HepG2 (cell line): ENCODE results near the gene SULT1B1. TPM values are rescaled to one million over a fixed set of nuclear protein-coding genes. Genes with fewer than 3 reads are reported as not detected.

Experiments
- ATM ChIP-seq: fragments of 450-650 bp; IDR thresholded peaks from 2 replicates; pipeline ENCODE4 v1.7.1; 2017; ENCODE audit warnings: mild to moderate bottlenecking, borderline replicate concordance
- BORCS8-MEF2B ChIP-seq: sonication (generic); formaldehyde crosslinking; IDR thresholded peaks from 2 replicates; pipeline ENCODE4 v1.8.0; 2022; ENCODE audit warnings: mild to moderate bottlenecking, missing genetic modification reagents
- CEBPB ChIP-seq: IDR thresholded peaks from 2 replicates; pipeline ENCODE4 v1.6.1; 2011; ENCODE audit warnings: low read depth, low read length, improper control_type of control experiment, borderline replicate concordance
- CHCHD3 ChIP-seq: sonication (generic); formaldehyde crosslinking; IDR thresholded peaks from 2 replicates; pipeline ENCODE4 v1.8.0; 2022; ENCODE audit warnings: mild to moderate bottlenecking, missing genetic modification reagents, moderate library complexity
- CREB1 ChIP-seq, 2 experiments: fragments of 450-650 bp in 1 of 2; IDR thresholded peaks; 2 replicates each; pipeline ENCODE4 v1.6.1; 2016 to 2017; ENCODE audit warnings: control low read depth in 1 of 2, mild to moderate bottlenecking in 1 of 2, missing compliant biosample characterization in 1 of 2, missing genetic modification characterization in 1 of 2
- DMTF1 ChIP-seq: sonication (generic); formaldehyde crosslinking; IDR thresholded peaks from 2 replicates; pipeline ENCODE4 v1.4.0; 2020; ENCODE audit warnings: mild to moderate bottlenecking, missing genetic modification reagents
- DZIP1 ChIP-seq: sonication (generic); formaldehyde crosslinking; IDR thresholded peaks from 2 replicates; pipeline ENCODE4 v1.5.0; 2020; ENCODE audit warnings: mild to moderate bottlenecking, missing genetic modification reagents
- EED ChIP-seq: sonication (generic); formaldehyde crosslinking; IDR thresholded peaks from 2 replicates; pipeline ENCODE4 v1.5.0; 2020; ENCODE audit warnings: mild to moderate bottlenecking, missing genetic modification reagents
- ISX ChIP-seq: sonication (generic); formaldehyde crosslinking; conservative IDR thresholded peaks from 2 replicates; pipeline ENCODE4 v1.5.0; 2020; ENCODE audit warnings: missing genetic modification reagents
- JUND ChIP-seq: sonication (generic); formaldehyde crosslinking; IDR thresholded peaks from 2 replicates; pipeline ENCODE4 v1.8.0; 2022; ENCODE audit warnings: mild to moderate bottlenecking, missing genetic modification reagents
- KLF11 ChIP-seq: IDR thresholded peaks from 2 replicates; pipeline ENCODE4 v1.6.1; 2016; ENCODE audit warnings: missing compliant biosample characterization
- KLF15 ChIP-seq: sonication (generic); formaldehyde crosslinking; IDR thresholded peaks from 2 replicates; pipeline ENCODE4 v1.8.1; 2023; ENCODE audit warnings: borderline replicate concordance, mild to moderate bottlenecking, inconsistent platforms, missing genetic modification reagents, mixed read lengths
- MZF1 ChIP-seq: sonication (generic); formaldehyde crosslinking; IDR thresholded peaks from 2 replicates; pipeline ENCODE4 v1.8.1; 2023; ENCODE audit warnings: mild to moderate bottlenecking, missing genetic modification reagents, borderline replicate concordance
- NBN ChIP-seq: fragments of 450-650 bp; conservative IDR thresholded peaks from 2 replicates; pipeline ENCODE4 v1.6.1; 2017
- SALL2 ChIP-seq: sonication (generic); formaldehyde crosslinking; IDR thresholded peaks from 2 replicates; pipeline ENCODE4 v1.8.1; 2023; ENCODE audit warnings: mild to moderate bottlenecking, missing genetic modification reagents, inconsistent platforms
- SMARCC2 ChIP-seq: fragments of 450-650 bp; IDR thresholded peaks from 2 replicates; pipeline ENCODE4 v1.6.1; 2017; ENCODE audit warnings: antibody characterized with exemption, mild to moderate bottlenecking
- SMARCE1 ChIP-seq: fragments of 450-650 bp; IDR thresholded peaks from 2 replicates; pipeline ENCODE4 v1.6.1; 2017; ENCODE audit warnings: borderline replicate concordance
- STAT5B ChIP-seq: sonication (generic); formaldehyde crosslinking; IDR thresholded peaks from 2 replicates; pipeline ENCODE4 v1.4.0; 2020; ENCODE audit warnings: missing genetic modification reagents
- TAF15 ChIP-seq: fragments of 200-400 bp; formaldehyde crosslinking; IDR thresholded peaks from one replicate; pipeline ENCODE4 v1.6.1; 2018; ENCODE audit warnings: mild to moderate bottlenecking, low read depth, low read length; ENCODE audit not compliant: poor library complexity, severe bottlenecking
- TCF12 ChIP-seq, 2 experiments: fragments of 450-650 bp in 1 of 2; sonication (generic) in 1 of 2; formaldehyde crosslinking in 1 of 2; IDR thresholded peaks; 2 replicates each; pipeline versions ENCODE4 v1.6.1 to v1.8.0; 2017 to 2022; ENCODE audit warnings: antibody characterized with exemption in 1 of 2, mild to moderate bottlenecking in 1 of 2, missing genetic modification reagents in 1 of 2, moderate library complexity in 1 of 2
- ZBTB34 ChIP-seq: sonication (generic); formaldehyde crosslinking; IDR thresholded peaks from 2 replicates; pipeline ENCODE4 v1.8.0; 2022; ENCODE audit warnings: mild to moderate bottlenecking, missing genetic modification reagents
- ZFP90 ChIP-seq: sonication (generic); formaldehyde crosslinking; IDR thresholded peaks from 2 replicates; pipeline ENCODE4 v1.8.0; 2022; ENCODE audit warnings: missing genetic modification reagents, mild to moderate bottlenecking, inconsistent platforms, borderline replicate concordance
- ZIK1 ChIP-seq: sonication (generic); formaldehyde crosslinking; IDR thresholded peaks from 2 replicates; pipeline ENCODE4 v1.5.0; 2020; ENCODE audit warnings: mild to moderate bottlenecking, low read depth, missing genetic modification reagents, borderline replicate concordance
- ZNF251 ChIP-seq: sonication (generic); formaldehyde crosslinking; IDR thresholded peaks from 2 replicates; pipeline ENCODE4 v1.9.0; 2021; ENCODE audit warnings: mild to moderate bottlenecking, missing genetic modification reagents
- ZNF446 ChIP-seq: sonication (generic); formaldehyde crosslinking; IDR thresholded peaks from 2 replicates; pipeline ENCODE4 v1.5.0; 2020; ENCODE audit warnings: mild to moderate bottlenecking, missing genetic modification reagents
- ZNF615 ChIP-seq: sonication (generic); formaldehyde crosslinking; IDR thresholded peaks from 2 replicates; pipeline ENCODE4 v1.5.0; 2020; ENCODE audit warnings: mild to moderate bottlenecking, missing genetic modification reagents, borderline replicate concordance
- ZNF768 ChIP-seq: sonication (generic); formaldehyde crosslinking; IDR thresholded peaks from 2 replicates; pipeline ENCODE4 v1.4.0; 2020; ENCODE audit warnings: missing genetic modification reagents
- polyA plus RNA-seq, 8 experiments: library from polyadenylated mRNA; depleted of rRNA in 3 of 8; stranded (reverse) in 7 of 8; unstranded in 1 of 8; fragments of >200 nt; fragmentation: Illumina TruSeq in 4 of 8; extraction: Trizol in 4 of 8; gene quantifications; 2 replicates each; pipeline versions ENCODE4 v1.2.1 to v1.2.3, GENCODE V29; 2011 to 2016; ENCODE audit warnings: low read depth in 4 of 8, missing spikeins in 1 of 8, mixed read lengths in 1 of 8; ENCODE audit not compliant: insufficient read depth in 1 of 8
- total RNA-seq, 5 experiments: library from RNA; depleted of rRNA; stranded (reverse); fragments of >200 nt; fragmentation: Illumina TruSeq; extraction: Trizol; gene quantifications; 2 replicates each; pipeline ENCODE4 v1.2.3, GENCODE V29; 2016; ENCODE audit warnings: low read depth in 1 of 5

The SULT1B1 gene
- total and polyA plus RNA-seq, 2 of the 13 experiments (the other 11 are each of a cell fraction or from before 2014, with no cell fraction given): 0.20 to 0.25 TPM

- TF ChIP-seq DMTF1 (CRISPR knock-in tag) (no peak), KLF11 (no peak), ZFP90 (CRISPR knock-in tag) (no peak), ZNF251 (no peak), ZNF446 (CRISPR knock-in tag) (no peak), JUND (CRISPR knock-in tag) (no peak), NBN (no peak), DZIP1 (CRISPR knock-in tag) (no peak), SMARCC2 (no peak), TCF12 (IDR thresholded peaks at IDR 0.05) (no peak), TCF12 (CRISPR knock-in tag; IDR thresholded peaks at IDR 0.05) (no peak), ZIK1 (CRISPR knock-in tag) (no peak), CHCHD3 (no peak), KLF15 (CRISPR knock-in tag) (no peak), MZF1 (CRISPR knock-in tag) (no peak), ISX (no peak), CREB1 (IDR thresholded peaks at IDR 0.05) (peak; percentile 66), CREB1 (CRISPR knock-in tag; IDR thresholded peaks at IDR 0.05) (peak; percentile 76; the same call in 1 of the 2 replicates), ZBTB34 (CRISPR knock-in tag) (0 out of 2 replicates have a peak, but pooled peaks have one; percentile 45), ATM (no peak), SMARCE1 (no peak), BORCS8-MEF2B (CRISPR knock-in tag) (0 out of 2 replicates have a peak, but pooled peaks have one; percentile 39), EED (no peak), CEBPB (peak; percentile 99), STAT5B (no peak), ZNF615 (no peak), TAF15 (no peak), SALL2 (CRISPR knock-in tag) (peak; percentile 52; the same call in 1 of the 2 replicates), ZNF768 (CRISPR knock-in tag) (no peak)
Observed at GRCh38 chr4:69713593-69713992, 46.8 kb downstream of the SULT1B1 start (continued).
